Kidney glomerular epithelial cell (primary cell): Measurements from ENCODE around the gene EIF5A.
A peak's percentile ranks its signal among the peaks of the same experiment; 100 is the strongest.

Experiments
- DNase-seq: peaks from one replicate; lab custom pipeline; 2025; lab: John Stamatoyannopoulos, UW

The EIF5A gene

DNA sequence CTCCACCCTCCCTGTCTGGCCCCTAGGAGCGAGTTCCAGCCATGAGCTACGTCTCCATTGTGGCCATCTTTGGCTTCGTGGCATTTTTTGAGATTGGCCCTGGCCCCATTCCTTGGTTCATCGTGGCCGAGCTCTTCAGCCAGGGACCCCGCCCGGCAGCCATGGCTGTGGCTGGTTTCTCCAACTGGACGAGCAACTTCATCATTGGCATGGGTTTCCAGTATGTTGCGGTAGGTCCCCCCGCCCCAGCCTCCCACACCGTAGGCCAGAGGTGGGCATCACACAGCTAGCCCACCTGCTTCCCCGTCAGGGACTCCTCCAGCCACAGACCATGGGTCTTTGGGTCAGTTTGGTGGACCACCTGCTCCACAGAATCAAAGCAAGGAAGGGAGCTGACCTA, 21.7 kb upstream of the EIF5A start:
- DNase-seq = no peak

DNA sequence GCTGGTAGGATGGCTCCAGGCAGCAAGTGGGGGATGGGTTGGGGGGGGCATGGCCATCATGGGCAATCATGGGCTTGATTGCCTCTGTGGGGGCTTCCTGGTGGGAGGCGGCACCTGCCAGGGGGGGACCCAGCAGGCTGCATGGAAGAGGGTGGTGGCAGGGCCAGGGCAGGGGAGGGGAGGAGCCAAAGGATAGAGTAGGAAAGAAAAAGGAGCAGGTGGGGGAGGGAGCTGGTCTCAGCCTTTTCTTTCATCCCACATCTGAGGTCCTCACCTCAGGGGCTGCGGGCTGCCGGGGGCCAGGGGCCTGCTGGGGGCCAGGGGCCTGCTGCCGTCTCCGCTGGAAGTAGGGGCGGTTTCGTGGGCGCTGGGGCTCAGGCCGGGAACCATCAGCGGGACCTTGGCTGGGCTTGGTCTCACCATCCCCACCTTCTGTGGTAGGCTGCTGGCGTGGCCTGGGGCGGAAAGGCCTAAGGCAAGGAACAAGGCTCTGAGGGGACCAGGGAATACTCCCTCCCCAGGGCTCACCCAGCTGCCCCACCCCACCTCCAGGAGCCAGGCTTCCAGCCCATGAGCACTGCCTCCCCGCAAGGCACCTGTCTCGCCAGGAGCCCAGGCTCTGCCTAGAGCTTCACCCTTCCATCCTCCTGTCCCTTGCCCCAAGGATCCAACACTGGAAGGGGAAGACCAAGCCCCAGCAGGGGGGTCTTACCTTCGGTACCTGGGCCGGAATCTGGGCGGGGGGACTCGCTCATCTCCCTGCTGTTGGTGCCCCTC, 18.0 kb upstream of the EIF5A start:
- no peak for DNase-seq

DNA sequence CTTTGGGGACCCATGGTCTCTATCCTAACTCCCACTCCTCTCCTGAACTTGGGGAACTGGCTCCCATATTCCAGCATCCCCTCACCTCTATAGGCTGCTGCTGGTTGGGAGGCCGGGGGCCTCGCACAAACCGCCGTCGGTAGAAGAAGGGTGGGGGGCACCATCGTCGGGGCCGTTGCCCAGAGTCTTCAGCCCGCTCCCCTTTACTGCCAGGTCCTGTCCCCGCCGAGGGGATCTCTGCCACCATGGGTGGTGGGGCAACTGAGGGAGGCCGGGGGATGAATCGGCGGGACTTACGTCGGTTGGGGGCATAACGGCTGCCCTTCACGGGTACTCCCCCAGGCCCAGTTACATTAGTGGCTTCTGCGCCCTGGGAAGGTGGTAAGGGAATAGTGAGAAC, 17.3 kb upstream of the EIF5A start:
- DNase-seq = no peak

DNA sequence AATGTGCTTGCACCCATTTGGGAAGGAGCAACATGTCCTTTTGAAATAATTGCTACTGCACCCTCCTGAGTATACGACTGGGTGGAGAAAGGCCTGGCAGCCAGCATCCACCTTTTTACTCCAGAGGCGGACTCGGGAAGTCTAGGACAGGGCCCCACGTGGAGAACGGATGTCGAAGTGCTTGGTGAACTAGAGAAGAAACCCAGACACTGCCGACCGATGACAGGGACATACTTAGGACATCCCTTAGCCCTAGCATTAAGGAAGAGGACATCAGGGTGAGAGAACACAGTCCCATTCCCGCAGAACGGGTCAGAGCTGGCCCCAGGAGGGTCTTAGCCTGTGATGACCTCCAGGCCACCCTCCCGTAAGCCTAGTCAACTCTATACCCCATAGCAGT, 16.7 kb upstream of the EIF5A start:
- no peak for DNase-seq

DNA sequence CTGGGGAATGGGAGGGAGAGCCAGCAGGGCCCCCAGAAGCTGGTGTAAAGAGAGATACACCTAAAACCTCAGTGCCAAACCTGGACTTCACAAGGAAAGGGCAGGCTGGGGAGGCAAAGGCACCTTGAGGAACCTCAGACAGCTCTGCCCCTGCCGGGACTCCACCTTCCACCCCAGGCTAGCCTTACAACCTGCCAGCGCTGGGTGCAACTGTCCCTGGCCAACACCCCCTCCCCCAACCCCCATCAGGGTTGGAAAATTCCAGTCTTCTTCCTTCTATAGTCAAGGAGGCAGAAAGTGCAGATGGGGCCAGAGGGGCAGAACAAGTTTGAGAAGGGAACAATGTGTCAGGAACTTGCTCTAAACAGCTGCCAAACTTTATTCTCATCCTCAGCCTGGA, 15.2 kb upstream of the EIF5A start:
- no peak for DNase-seq

DNA sequence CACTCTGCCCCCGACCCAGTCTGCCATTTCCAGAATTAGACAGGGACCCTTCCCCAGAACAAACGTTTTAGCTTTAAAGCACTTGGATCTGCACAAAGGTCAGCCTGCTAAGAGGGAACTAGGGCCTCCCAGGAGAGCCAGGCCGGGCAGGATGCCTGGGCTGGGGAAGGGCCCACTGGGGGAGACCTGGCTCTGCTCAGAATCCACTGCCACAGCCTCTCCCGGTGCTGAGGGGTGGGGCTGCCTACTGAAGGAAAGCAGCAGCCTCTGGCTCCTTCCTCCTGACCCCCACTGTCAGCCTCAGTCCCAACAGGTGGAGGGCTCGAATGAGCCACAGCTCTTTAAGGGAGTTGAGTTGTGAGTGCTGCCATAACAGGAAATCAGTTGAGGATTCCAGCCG, 14.7 kb upstream of the EIF5A start:
- no peak for DNase-seq

DNA sequence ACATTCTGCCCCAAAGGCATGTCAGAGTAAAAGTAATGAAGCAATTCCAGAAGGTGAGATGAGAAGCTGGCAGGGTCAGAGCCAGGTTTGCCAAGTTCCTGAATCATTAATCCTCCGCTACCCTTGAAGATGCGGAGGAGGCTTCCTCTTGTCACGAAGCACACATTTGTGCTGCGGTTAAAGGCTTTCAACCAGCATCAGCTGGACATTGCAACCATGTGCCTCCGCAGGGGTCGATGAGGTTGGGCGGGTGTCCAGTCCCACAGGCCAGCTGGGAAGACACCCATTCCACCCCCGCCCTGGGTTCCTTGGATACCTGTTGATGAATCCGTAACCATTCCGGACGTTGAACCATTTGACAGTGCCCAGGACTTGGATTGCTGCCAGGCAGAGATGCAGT, 14.3 kb upstream of the EIF5A start:
- DNase-seq = peak; percentile 85

DNA sequence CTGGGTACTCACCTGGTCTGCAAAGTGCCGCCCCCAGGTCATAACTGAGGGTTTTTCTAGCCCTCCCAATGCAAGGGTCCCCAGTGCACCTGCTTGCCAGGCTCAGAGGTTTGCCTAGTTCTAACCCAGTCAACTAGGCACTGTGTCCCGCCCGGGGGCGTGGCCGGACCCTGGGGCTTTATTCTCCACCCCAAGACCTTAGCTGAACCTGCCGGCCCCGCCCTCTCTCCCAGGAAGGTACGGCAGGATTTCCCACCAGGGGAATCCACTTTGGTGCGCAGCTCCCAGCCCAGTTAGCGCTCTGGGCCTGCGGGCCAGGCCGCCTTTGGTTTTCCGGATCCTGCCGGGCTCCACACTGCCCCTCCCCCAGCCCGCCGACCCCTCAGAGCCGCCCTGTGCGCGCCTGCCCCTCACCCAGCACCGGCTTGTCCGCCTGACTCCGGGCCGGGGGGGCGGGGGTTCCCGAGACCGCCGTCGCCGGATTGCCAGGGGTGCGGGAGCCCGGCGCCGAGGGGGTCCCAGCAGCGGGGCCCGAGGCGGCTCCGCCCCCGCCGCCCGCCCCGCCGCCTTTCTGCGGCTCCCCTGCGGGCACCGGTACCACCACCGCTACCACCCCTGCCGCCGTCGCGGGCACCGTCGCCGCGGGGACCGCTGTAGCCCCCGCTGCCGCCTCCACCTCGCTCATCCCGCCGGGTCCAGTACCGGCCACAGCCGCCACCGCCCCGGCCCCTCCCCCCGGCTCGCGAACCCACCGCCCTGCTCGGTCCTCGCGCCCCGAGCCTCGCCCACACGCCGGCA, 13.4 kb upstream of the EIF5A start:
- DNase-seq = no peak

DNA sequence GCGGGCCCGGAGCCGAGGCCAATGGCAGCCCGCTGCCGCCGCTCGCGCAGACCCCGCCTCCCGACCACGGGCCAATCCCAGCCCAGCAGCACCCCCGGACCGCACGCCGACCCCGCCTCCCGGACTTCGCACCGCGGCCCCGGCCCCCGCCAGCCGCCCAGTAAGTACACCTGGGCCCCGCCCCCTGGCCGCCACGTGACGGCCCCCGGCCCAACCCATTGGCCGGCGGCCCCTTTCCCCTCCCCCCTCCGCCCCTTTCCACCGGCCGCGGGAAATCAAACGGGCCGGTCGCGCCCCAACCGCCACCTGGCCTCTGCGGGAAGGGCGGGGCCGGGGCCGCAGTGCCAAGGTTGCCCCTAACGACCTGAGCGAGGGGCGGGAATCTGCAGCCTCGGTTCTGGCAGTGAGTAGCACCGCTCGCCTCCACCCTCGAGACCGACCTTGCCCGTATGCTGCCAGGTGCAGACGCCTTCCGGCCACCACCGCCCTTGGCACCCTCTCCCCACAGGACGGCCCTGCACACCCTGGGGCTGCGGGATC, 12.7 kb upstream of the EIF5A start, which contains the start of gene YBX2:
YBX2 (minus strand) TSS at position 26 of the 540 bp plus-strand sequence. CDS start 139 bp downstream, outside the sequence.
- DNase-seq = no peak

DNA sequence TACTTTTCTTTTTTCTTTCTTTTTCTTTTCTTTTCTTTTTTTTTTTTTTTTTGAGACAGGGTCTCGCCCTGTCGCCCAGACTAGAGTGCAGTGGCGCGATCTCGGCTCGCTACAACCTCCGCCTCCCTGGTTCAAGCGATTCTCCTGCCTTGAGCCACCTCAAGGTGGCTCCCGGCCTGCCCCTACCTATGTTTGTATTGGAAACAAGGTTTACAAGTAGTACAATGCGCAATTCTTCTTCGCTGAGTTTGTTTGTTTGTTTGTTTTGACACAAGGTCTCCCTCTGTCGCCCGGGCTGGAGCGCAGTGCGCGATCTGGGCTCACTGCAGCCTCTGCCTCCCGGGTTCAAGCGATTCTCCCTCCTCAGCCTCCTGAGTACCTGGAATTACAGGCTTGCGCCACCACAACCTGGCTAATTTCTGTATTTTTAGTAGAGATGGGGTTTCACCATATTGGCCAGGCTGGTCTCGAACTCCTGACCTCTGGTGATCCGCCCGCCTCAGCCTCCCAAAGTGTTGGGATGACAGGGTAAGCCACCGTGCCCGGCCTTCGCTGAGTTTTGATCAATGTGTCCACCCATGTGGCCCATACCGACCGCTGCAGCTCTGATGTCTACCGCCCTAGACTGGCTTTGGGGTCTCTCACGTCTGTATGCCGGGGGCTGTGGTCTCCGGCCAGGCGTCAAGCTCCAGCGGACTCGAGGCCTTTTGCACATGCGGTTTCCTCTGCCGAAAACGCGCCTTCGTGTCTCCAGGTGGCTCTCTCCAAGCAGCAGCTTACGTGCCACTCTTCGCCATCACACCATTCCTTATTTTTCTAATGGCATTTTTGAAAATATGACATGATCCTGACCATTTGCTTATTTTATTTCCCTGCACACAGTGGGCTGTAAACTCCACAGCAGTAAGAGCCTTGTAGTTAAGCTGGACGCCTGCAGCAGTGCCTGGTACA, 11.9 kb upstream of the EIF5A start:
- no peak for DNase-seq

DNA sequence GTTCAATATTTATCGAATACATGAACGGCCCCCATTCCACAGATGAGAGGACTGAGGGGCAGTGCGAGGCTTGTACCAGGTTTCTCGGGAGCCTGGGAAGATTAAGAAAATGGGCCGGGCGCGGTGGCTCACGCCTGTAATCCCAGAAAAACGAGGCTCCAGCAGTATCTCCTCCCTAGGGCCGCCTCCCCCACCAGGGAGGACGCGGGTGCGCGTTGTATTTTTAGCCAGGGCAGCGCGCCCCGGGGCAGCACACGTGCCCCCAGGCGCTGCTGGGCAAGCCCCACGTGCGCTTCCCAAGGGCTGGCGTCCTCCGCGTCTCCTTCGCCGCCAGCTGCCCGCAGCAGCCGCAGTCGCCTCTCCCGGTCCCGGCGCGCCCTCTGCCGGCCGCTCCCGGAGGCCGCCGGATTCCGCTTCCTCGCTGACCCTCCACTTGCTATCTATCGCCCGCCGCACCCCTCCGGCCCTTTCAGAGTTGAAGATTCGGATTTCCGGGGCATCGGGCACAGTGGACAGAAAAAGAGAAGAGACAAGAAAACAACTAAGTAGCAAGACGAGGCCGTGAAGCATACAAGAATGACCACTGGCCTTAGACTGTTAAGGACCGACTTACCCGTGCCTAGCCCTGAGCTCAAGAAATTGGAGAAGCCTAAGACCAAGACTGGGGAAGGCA, 11.1 kb upstream of the EIF5A start:
- DNase-seq = peak; percentile 24

DNA sequence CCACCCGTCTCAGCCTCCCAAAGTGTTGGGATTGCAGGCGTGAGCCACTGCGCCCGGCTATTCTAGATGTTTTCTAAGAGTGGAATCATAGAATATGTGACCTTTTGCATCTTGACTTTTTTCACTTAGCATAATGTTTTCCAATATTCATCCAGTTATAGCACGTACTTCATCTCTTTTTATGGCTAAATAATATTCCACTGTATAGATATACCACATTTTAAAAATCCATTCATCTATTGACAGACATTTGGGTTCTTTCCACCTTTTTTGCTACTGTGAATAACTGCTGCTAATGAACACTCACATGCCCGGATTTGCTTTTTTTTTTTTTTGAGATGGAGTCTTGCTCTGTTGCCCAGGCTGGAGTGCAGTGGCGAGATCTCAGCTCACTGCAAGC, 3.2 kb upstream of the EIF5A start:
- no peak for DNase-seq

DNA sequence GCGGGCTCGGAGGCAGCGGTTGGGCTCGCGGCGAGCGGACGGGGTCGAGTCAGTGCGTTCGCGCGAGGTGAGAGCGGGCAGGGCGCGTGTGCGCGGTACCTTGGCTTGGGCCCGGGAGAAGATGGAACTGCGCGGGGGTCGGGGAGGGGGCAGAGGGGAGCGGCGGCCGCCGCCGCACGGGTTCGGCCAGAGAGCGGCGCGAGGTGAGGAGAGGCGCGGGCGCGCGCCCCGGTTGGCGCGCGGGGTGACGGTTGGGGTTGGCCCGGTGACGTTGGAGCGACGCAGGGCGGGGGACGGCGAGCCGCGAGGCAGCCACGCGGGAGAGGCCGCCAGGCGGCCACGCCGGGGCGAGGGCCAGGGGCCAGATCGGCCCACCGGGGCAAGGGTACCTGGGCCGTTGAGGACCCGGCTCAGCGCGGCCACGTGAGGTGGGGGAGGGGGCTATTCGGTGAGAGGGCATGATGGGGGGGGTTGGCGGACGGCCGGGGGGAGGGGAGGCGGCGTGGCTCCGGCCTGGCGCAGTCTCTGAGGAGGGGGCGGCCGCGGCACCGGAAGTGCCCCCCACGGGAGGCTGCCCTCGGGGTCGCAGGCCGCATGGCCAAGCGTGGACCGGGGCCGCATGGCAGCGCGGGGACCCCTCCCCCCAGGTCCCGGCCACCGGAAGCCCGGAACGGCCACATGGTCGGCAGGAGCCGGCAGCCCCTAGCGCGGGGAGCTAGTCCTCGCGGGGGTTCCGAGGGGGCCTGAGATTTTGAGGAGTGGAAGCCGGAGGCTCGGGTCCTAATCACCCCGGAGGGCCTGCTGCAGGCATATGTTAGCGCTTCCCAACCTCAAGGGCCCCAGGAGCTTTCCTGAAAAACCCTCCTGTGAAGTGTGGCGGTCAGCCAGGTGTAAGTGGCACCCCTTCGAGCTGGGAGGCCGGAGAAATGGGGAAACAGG, 527 bp downstream of the EIF5A start:
- DNase-seq = peak; percentile 13

DNA sequence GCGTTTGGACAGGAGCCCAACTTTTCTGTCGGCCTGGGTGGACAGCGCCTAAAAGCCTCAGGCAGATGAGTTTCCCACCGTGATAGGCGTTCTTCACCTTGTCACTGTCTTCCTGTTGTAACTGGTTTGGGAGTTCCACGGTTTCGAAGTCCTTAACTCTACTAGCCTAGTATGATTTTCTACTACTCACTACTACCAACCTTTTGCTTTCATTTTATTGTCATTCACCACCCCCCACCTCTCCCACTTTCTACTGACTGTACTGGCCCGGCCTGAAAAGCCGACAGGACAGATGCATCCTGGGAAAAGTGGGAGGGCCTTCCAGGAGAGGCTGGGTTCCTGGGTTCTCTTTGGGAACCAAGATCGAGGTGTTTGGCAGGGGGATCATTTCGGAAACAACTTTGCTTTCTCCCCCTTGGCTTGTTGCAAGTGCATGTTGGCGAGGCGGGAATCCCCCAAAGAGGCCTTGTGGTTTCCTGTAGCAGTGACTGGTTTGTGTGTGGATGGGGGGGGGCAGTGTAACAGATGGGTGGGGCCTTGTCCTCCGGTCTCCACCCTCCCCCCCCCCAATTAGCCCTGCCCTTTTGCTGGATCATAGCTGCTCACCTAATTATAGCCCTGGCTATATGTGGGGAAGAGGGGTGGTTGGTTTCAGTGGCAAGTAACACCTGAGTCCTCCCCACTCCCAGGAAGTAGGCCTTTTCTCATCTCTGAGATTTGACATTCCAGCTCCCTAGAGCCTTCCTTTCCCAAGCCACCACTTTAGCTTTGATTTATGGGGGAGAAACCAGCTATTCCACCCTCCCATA, 1.4 kb downstream of the EIF5A start:
- peak; percentile 75 for DNase-seq

DNA sequence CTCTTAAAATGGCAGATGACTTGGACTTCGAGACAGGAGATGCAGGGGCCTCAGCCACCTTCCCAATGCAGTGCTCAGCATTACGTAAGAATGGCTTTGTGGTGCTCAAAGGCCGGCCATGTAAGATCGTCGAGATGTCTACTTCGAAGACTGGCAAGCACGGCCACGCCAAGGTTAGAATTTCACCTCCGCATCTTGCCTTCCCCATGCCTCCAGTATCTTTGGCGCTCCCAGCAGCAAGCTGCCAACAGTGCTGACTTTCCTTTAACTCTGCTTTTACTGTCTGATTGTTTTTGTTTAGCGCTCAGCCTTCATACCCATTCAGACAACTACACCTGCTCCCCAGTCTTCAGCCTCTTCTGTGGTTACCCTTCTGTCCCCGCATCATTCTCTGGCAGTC, 2.2 kb downstream of the EIF5A start:
- no peak for DNase-seq

DNA sequence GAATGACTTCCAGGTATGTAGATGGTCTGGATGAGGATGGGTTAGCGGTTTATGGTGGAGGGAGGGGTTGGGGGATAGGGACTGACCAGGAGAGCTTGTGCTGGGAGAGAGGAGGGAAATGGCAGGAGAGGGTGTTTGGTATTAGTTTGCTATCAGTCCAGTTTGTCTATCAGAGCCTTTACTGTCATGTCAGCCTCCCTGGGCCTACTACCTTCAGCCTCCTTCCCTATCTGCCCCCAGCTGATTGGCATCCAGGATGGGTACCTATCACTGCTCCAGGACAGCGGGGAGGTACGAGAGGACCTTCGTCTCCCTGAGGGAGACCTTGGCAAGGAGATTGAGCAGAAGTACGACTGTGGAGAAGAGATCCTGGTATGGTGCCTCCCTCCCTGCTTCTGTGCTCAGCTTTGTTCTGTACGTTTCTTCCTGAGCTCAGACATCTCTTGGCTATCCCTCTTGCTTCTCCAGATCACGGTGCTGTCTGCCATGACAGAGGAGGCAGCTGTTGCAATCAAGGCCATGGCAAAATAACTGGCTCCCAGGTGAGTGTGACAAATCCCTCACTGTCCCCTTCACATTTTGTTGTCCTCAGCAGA, 3.8 kb downstream of the EIF5A start:
- no peak for DNase-seq

DNA sequence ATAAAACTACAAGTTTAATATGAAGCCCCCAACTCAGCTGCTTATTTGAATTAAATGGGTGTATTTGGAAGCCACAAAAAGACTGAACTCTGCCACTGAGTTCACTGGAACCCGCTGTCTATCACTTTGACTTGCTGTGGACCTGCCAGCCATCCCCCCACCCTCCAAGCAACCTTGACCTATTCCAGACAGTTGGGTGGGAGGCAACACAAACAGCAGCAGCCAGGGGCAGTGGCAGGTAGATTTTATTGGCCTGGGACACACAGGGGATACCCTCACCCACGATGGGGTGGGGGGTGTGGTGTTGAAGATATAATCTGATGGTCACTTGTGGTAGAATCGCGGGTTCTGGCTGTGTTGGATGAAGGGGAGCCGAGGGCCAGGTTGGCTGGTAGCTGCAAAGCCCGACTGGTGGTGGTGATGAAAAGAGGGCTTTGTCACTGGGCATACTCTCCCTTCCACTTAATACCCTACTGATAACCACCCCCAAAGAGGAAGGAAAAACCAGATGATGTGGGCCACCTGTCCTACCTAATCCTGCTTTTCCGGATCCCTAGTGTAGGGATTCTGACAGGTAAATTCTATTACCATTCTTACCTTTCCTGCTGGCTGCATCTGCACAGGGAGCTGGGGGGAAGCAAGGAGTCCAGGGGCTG, 5.1 kb downstream of the EIF5A start:
- DNase-seq = no peak

DNA sequence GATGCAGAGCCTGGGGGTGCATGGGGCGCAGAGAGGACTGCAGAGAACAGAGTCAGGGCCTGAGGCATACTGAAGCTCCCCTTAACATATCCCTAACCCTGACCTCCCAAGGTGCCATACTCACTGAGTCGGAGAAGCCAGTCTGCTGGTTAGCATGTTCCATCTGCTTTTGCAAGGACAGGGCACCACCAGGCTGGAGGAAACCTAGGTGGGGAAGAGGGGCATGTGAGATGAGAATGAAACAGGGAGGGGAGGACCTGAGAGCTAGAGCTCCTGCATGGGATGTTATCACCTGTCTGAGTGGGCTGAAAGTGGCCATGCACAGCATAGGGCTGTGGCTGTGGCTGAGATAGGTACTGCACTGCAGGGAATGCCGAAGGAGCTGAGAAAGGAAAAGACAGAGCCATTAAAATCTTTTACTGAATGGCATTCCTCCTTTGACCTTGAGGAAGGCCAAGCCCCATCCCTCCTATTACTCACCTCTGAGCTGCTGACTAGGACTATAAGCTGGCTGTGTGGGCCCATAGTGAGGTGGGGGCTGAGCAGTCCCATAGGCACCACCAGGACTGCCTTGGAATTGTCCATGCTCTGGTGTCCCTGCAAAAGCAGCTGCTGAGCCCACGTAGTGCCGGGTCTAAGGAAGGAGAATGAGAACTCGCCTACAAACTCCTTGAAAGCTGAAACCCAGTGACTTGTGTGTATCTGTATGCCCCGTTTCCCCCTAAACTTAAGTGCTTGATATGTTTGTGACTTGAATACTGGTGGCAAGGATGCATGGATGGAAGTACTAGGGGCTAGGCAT, 5.9 kb downstream of the EIF5A start:
- peak; percentile 7 for DNase-seq
